Heart left ventricle (tissue), 13 donors: ENCODE data around the gene NDUFS4.

Experiments used
- CTCF ChIP-seq, 12 donors: fragments of 200-600 bp; sonication (generic) in 4 of 12; IDR thresholded peaks; one replicate each; pipeline versions ENCODE4 v1.5.0 to v1.8.0; 2018 to 2022; ENCODE audit warnings: antibody characterized with exemption in 12 of 12, mild to moderate bottlenecking in 5 of 12
- POLR2A ChIP-seq, 2 donors: fragments of 450-650 bp; IDR thresholded peaks; one replicate each; pipeline ENCODE4 v1.6.1; 2017; ENCODE audit warnings: antibody characterized with exemption in 2 of 2, mild to moderate bottlenecking in 2 of 2, moderate library complexity in 2 of 2
- donor health status: ischemic (EF 13 %, LVEDD 7.1; RV severe dilation, severe dysfunction).
- donor health status: DM: no; HTN: yes; CAD: no.
- donor health status: DM: no; HTN: no; CAD: no.
- donor health status: ischemic (EF 25% LVEDD 6.9; RV normal size, moderate dysfunction).
- donor health status: ischemic (EF 25% LVEDD 5.7; RV mildly dilated, moderate dysfunction).
- donor health status: ischemic (EF 35%, LVEDD 5.7; RV mildly dilated, moderate dysfunction).
- donor health status: nonischemic (EF 11% LVEDD 7.7; RV severe dilation, severe dysfunction).
- donor health status: DM: yes; HTN: yes; CAD: no.
- donor health status: PGD.
- donor health status: ischemic (EF 29% LVEDD 5.4; RV normal size, mild dysfunction).
- donor health status: nonischemic (EF 23%, LVEDD 6.1; RV moderate dilation, normal function).

DNA sequence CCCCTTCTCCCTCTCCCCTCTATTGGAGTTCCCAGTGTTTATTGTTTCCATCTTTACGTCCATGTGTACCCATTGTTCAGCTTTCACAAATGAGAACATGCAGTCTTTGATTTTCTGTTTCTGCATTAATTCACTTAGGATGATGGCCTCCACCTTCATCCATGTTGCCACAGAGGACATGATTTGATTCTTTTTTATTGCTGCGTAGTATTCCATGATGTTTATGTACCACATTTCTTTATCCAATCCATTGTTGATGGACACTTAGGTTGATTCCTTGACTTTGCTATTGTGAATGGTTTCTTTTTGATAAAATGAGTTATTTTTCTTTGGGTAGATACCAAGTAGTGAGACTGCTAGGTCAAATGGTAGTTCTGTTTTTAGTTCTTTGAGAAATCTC lies 88.9 kb downstream of the NDUFS4 start:
- TF ChIP-seq CTCF (IDR thresholded peaks at IDR 0.05) (no peak), POLR2A (IDR thresholded peaks at IDR 0.05) (no peak)
